NCI-H526 (cell line): ENCODE measurements around the gene CDC42BPG.

Source experiments
- DNase-seq, 2 experiments: peaks; one replicate each; lab custom pipeline; 2025; lab: John Stamatoyannopoulos, UW

The CDC42BPG gene

GRCh38 chr11:64864473-64865285 is 20.2 kb upstream of the CDC42BPG start:
- DNase-seq, result no peak

- DNase-seq, result no peak
These were observed 19.7 kb upstream of the CDC42BPG start for GRCh38 chr11:64864135-64864472.

- no peak for DNase-seq
These were observed 19.1 kb upstream of the CDC42BPG start for GRCh38 chr11:64863391-64864060.

GRCh38 chr11:64862987-64863390 is 18.5 kb upstream of the CDC42BPG start:
- DNase-seq, result no peak

- DNase-seq, result no peak
These were observed 16.9 kb upstream of the CDC42BPG start for GRCh38 chr11:64861227-64861975.

GRCh38 chr11:64859542-64860414 is 15.3 kb upstream of the CDC42BPG start:
- DNase-seq, result no peak

- DNase-seq, result no peak
These were observed 14.2 kb upstream of the CDC42BPG start for GRCh38 chr11:64858467-64859263.

- DNase-seq, result no peak
These were observed 13.0 kb upstream of the CDC42BPG start for GRCh38 chr11:64857485-64857884.

GRCh38 chr11:64856382-64857227 is 12.2 kb upstream of the CDC42BPG start:
- peak in 1 of 2 experiments; percentile 22 for DNase-seq

GRCh38 chr11:64855596-64856304 is 11.3 kb upstream of the CDC42BPG start:
- DNase-seq, result no peak

GRCh38 chr11:64854534-64855502 is 10.4 kb upstream of the CDC42BPG start:
- DNase-seq, result no peak

GRCh38 chr11:64854157-64854533 is 9.7 kb upstream of the CDC42BPG start:
- DNase-seq, result no peak

- no peak for DNase-seq
These were observed 9.3 kb upstream of the CDC42BPG start for GRCh38 chr11:64853709-64854108.

- DNase-seq, result no peak
These were observed 8.5 kb upstream of the CDC42BPG start for GRCh38 chr11:64852804-64853509.

- no peak for DNase-seq
These were observed 7.4 kb upstream of the CDC42BPG start for GRCh38 chr11:64851831-64852351.

GRCh38 chr11:64850979-64851567 is 6.6 kb upstream of the CDC42BPG start:
- DNase-seq, result no peak
